Hepatocyte (in vitro differentiated cells): Measurements from ENCODE around the gene MME.

Source experiments
- CTCF ChIP-seq: fragments of 200-600 bp; sonication (generic); IDR thresholded peaks from 2 replicates; pipeline ENCODE4 v1.5.1; 2016; ENCODE audit warnings: antibody characterized with exemption, mild to moderate bottlenecking; ENCODE audit not compliant: poor library complexity
- EZH2 ChIP-seq: fragments of 200-600 bp; sonication (generic); IDR thresholded peaks from 2 replicates; pipeline ENCODE4 v1.6.1; 2016; ENCODE audit warnings: antibody characterized with exemption, mild to moderate bottlenecking, borderline replicate concordance

GRCh38 chr3:155231792-155232191 lies 151.7 kb downstream of the MME start:
- TF ChIP-seq CTCF: no peak
- TF ChIP-seq EZH2: no peak
